CD4-positive, alpha-beta T cell treated with Interleukin-4 for 1 hour (primary cell): ENCODE results near the gene DNAJA2.
A peak's percentile ranks its signal among the peaks of the same experiment; 100 is the strongest.
"Not testable (repeated sequence)": the region's sequence is repeated elsewhere in the genome, so short reads cannot be mapped to it uniquely, and the experiment has no call there.

ENCODE experiments used
- DNase-seq, 2 donors: peaks; one replicate each; pipeline ENCODE4 v3.0.0-alpha.2; 2020 to 2022

DNAJA2 gene

GRCh38 chr16:46974352-46974751 lies 878 bp upstream of the DNAJA2 start:
- DNase-seq = peak; percentile 18 to 59

- DNase-seq = no peak
Measured at GRCh38 chr16:46973996-46974324, 486 bp upstream of the DNAJA2 start.

- DNase-seq = peak; percentile 30 to 67
Measured at GRCh38 chr16:46972429-46973206, 856 bp downstream of the DNAJA2 start.

GRCh38 chr16:46971271-46971670 lies 2.2 kb downstream of the DNAJA2 start:
- no peak for DNase-seq

GRCh38 chr16:46970089-46970488 lies 3.4 kb downstream of the DNAJA2 start:
- no peak for DNase-seq

- DNase-seq = no peak
Measured at GRCh38 chr16:46968063-46968435, 5.4 kb downstream of the DNAJA2 start.

- DNase-seq = no peak
Measured at GRCh38 chr16:46962629-46963028, 10.8 kb downstream of the DNAJA2 start.

- DNase-seq = peak; percentile 54 to 55
Measured at GRCh38 chr16:46961373-46962353, 11.8 kb downstream of the DNAJA2 start.

GRCh38 chr16:46954562-46954961 lies 18.9 kb downstream of the DNAJA2 start:
- no peak for DNase-seq

GRCh38 chr16:46950009-46950408 lies 23.5 kb downstream of the DNAJA2 start:
- no peak for DNase-seq

- DNase-seq = peak in 1 of 2 donors; percentile 49
Measured at GRCh38 chr16:46949241-46949892, 24.1 kb downstream of the DNAJA2 start.

GRCh38 chr16:46948548-46949166 lies 24.8 kb downstream of the DNAJA2 start:
- no peak for DNase-seq

- DNase-seq = peak; percentile 35 to 61
Measured at GRCh38 chr16:46947900-46948547, 25.4 kb downstream of the DNAJA2 start.

- DNase-seq = not testable (repeated sequence)
Measured at GRCh38 chr16:46944713-46945112, 28.8 kb downstream of the DNAJA2 start.

- DNase-seq = no peak
Measured at GRCh38 chr16:46937536-46937935, 35.9 kb downstream of the DNAJA2 start.

- peak in 1 of 2 donors; percentile 37 for DNase-seq
Measured at GRCh38 chr16:46932802-46933201, 40.7 kb downstream of the DNAJA2 start.

GRCh38 chr16:46930861-46931260 lies 42.6 kb downstream of the DNAJA2 start:
- no peak for DNase-seq

GRCh38 chr16:46929378-46930332 lies 43.8 kb downstream of the DNAJA2 start:
- peak; percentile 60 to 64 for DNase-seq

GRCh38 chr16:46928811-46929210 lies 44.7 kb downstream of the DNAJA2 start:
- DNase-seq = no peak

- DNase-seq = no peak
Measured at GRCh38 chr16:46927273-46927672, 46.2 kb downstream of the DNAJA2 start.
